ENCODE data around the gene BCAS3. TPM values are rescaled to one million over a fixed set of nuclear protein-coding genes. Genes with fewer than 3 reads are reported as not detected.

The BCAS3 gene
- total and polyA plus RNA-seq, 4 donors: 5.8 to 24.6 (median 10.1) TPM

- no peak overlapping the region for H3K27ac ChIP-seq (ENCODE audit: low read depth in 1 of 2, low read length in 2 of 2)
- H3K36me3 ChIP-seq (ENCODE audit: control insufficient read depth in 4 of 4, insufficient read depth in 3 of 4, low read depth in 1 of 4, low read length in 3 of 4): no peaks in the 10 kb centered on the region
- DNase-seq (ENCODE audit: low spot score): peak; percentile 39
- no peaks in the 10 kb centered on the region for H3K4me1 ChIP-seq (ENCODE audit: control insufficient read depth in 4 of 4, insufficient read depth in 4 of 4, low read length in 3 of 4)
- H3K9ac ChIP-seq (ENCODE audit: low read depth in 1 of 2, low read length in 2 of 2): no peak overlapping the region
- no peak for TF ChIP-seq ATF3 (IDR thresholded peaks at IDR 0.05)
- no peak for TF ChIP-seq NR2F2 (IDR thresholded peaks at IDR 0.05)
- no peak for TF ChIP-seq GABPA (IDR thresholded peaks at IDR 0.05 in 1 of 2, conservative IDR thresholded peaks at IDR 0.05 in 1 of 2)
- TF ChIP-seq FOXA1 (IDR thresholded peaks at IDR 0.05): no peak
- TF ChIP-seq HNF4A (conservative IDR thresholded peaks at IDR 0.05): peak in 1 of 2 donors; percentile 31
- TF ChIP-seq MAX (IDR thresholded peaks at IDR 0.05): no peak
- TF ChIP-seq TAF1 (conservative IDR thresholded peaks at IDR 0.05): no peak
- no peak for TF ChIP-seq ZBTB33 (IDR thresholded peaks at IDR 0.05)
- TF ChIP-seq HNF4G (IDR thresholded peaks at IDR 0.05): no peak
- peak; percentile 68 for TF ChIP-seq SP1 (IDR thresholded peaks at IDR 0.05)
- TF ChIP-seq RXRA (IDR thresholded peaks at IDR 0.05): peak; percentile 49 to 50
- TF ChIP-seq JUND (IDR thresholded peaks at IDR 0.05): no peak
- no peak for TF ChIP-seq EGR1 (IDR thresholded peaks at IDR 0.05; ENCODE audit: low read depth in 2 of 2)
- no peak for TF ChIP-seq CTCF (IDR thresholded peaks at IDR 0.05; ENCODE audit: low read depth, low read length, missing input control)
- H3K9me3 ChIP-seq (ENCODE audit: control insufficient read depth in 4 of 4, low read length in 3 of 4): no peaks in the 10 kb centered on the region
- H3K27me3 ChIP-seq (ENCODE audit: control insufficient read depth in 4 of 4, insufficient read depth in 4 of 4, low read length in 3 of 4): no peaks in the 10 kb centered on the region
- 71% methylated on average over 19 of the region's 19 CpGs for WGBS
- no peak overlapping the region for H3K4me3 ChIP-seq (ENCODE audit: low read depth in 1 of 3, low read length in 3 of 3)
Measured at GRCh38 chr17:61366715-61367413, 689.2 kb downstream of the BCAS3 start.

GRCh38 chr17:61368049-61368831, 690.6 kb downstream of the BCAS3 start:
- 96% methylated on average over 27 of the region's 27 CpGs for WGBS
- no peak for DNase-seq (ENCODE audit: low spot score)

More at GRCh38 chr17:61368049-61368831, 690.6 kb downstream of the BCAS3 start:
- Histone ChIP-seq H3K9me3 (ENCODE audit: control insufficient read depth in 4 of 4, low read length in 3 of 4) (no peaks in the 10 kb centered on the region), H3K36me3 (ENCODE audit: control insufficient read depth in 4 of 4, insufficient read depth in 3 of 4, low read depth in 1 of 4, low read length in 3 of 4) (no peaks in the 10 kb centered on the region), H3K27me3 (ENCODE audit: control insufficient read depth in 4 of 4, insufficient read depth in 4 of 4, low read length in 3 of 4) (no peaks in the 10 kb centered on the region), H3K9ac (ENCODE audit: low read depth in 1 of 2, low read length in 2 of 2) (no peak overlapping the region), H3K27ac (ENCODE audit: low read depth in 1 of 2, low read length in 2 of 2) (no peak overlapping the region), H3K4me1 (ENCODE audit: control insufficient read depth in 4 of 4, insufficient read depth in 4 of 4, low read length in 3 of 4) (no peaks in the 10 kb centered on the region), H3K4me3 (ENCODE audit: low read depth in 1 of 3, low read length in 3 of 3) (no peak overlapping the region)
- TF ChIP-seq HNF4G (IDR thresholded peaks at IDR 0.05) (no peak), NR2F2 (IDR thresholded peaks at IDR 0.05) (no peak), FOXA2 (IDR thresholded peaks at IDR 0.05) (no peak)
